Activated CD4-positive, alpha-beta T cell treated with anti-CD3 and anti-CD28 coated beads for 36 hours (primary cell): ENCODE data around the gene CUX1. TPM values are rescaled to one million over a fixed set of nuclear protein-coding genes. Genes with fewer than 3 reads are reported as not detected.
A peak's percentile ranks its signal among the peaks of the same experiment; 100 is the strongest.

ENCODE experiments used
- ATAC-seq: fragments of 200-7000 bp; cut with Tn5 transposase; one replicate; pipeline ENCODE4 v1.10.0; 2021; ENCODE audit warnings: mild to moderate bottlenecking, moderate library complexity
- CTCF ChIA-PET: fragments of 350-600 bp; sonication (Branson Sonifier 250); formaldehyde crosslinking; loops from one replicate; lab custom pipeline; 2021; ENCODE audit warnings: antibody characterized with exemption; lab: Charles Lee
- POLR2A ChIA-PET: fragments of 350-600 bp; sonication (Branson Sonifier 250); formaldehyde crosslinking; loops from one replicate; lab custom pipeline; 2021; ENCODE audit warnings: antibody characterized with exemption, inconsistent platforms; lab: Charles Lee
- DNase-seq: peaks from one replicate; pipeline ENCODE4 v3.0.0-alpha.2; 2020
- H3K27ac Mint-ChIP-seq: one replicate; pipeline ENCODE4 v1.8.0; 2021; ENCODE audit warnings: mixed read lengths
- H3K27me3 Mint-ChIP-seq: one replicate; pipeline ENCODE4 v1.8.0; 2021; ENCODE audit warnings: mixed read lengths
- H3K36me3 Mint-ChIP-seq: one replicate; pipeline ENCODE4 v1.8.0; 2021; ENCODE audit warnings: low read depth, mixed read lengths
- H3K4me1 Mint-ChIP-seq: one replicate; pipeline ENCODE4 v1.8.0; 2021; ENCODE audit warnings: mixed read lengths
- H3K4me3 Mint-ChIP-seq: one replicate; pipeline ENCODE4 v1.8.0; 2021; ENCODE audit warnings: mild to moderate bottlenecking, moderate library complexity, mixed read lengths
- H3K9me3 Mint-ChIP-seq: one replicate; pipeline ENCODE4 v1.8.0; 2021; ENCODE audit warnings: low read depth, mixed read lengths
- intact Hi-C, 2 experiments: fragments of 100-400 bp; cut with DNase I in 1 of 2; cut with micrococcal nuclease in 1 of 2; formaldehyde crosslinking; loops; one replicate each; pipeline versions ENCODE4 v1.14.2 to v1.15.1; 2022 to 2024; cut with DNase I, micrococcal nuclease
- total RNA-seq, 2 experiments: library from RNA; stranded (reverse); gene quantifications; one replicate each; pipeline ENCODE4 v1.2.3, GENCODE V29; 2021

The CUX1 gene
- total RNA-seq, 2 experiments from 2014 or later: 21.6 to 23.5 TPM

- intact Hi-C loops: no loop called here
- ChIA-PET CTCF (interaction anchor here (0.6 kb wide), 1 partner anchor 13 kb away, joined by 3 read pairs; no protein-coding TSS in a partner anchor), POLR2A (no interaction called here)
- DNase-seq (no peak), ATAC-seq (no peak)
- peaks cover 18% of the 10 kb centered on the region for H3K36me3 Mint-ChIP-seq
- no peaks in the 10 kb centered on the region for H3K4me1 Mint-ChIP-seq
- no peak overlapping the region for H3K4me3 Mint-ChIP-seq
- no peaks in the 10 kb centered on the region for H3K9me3 Mint-ChIP-seq
- no peaks in the 10 kb centered on the region for H3K27me3 Mint-ChIP-seq
- no peak overlapping the region for H3K27ac Mint-ChIP-seq
These were observed 290.2 kb downstream of the CUX1 start for GRCh38 chr7:102107474-102108104.

DNA sequence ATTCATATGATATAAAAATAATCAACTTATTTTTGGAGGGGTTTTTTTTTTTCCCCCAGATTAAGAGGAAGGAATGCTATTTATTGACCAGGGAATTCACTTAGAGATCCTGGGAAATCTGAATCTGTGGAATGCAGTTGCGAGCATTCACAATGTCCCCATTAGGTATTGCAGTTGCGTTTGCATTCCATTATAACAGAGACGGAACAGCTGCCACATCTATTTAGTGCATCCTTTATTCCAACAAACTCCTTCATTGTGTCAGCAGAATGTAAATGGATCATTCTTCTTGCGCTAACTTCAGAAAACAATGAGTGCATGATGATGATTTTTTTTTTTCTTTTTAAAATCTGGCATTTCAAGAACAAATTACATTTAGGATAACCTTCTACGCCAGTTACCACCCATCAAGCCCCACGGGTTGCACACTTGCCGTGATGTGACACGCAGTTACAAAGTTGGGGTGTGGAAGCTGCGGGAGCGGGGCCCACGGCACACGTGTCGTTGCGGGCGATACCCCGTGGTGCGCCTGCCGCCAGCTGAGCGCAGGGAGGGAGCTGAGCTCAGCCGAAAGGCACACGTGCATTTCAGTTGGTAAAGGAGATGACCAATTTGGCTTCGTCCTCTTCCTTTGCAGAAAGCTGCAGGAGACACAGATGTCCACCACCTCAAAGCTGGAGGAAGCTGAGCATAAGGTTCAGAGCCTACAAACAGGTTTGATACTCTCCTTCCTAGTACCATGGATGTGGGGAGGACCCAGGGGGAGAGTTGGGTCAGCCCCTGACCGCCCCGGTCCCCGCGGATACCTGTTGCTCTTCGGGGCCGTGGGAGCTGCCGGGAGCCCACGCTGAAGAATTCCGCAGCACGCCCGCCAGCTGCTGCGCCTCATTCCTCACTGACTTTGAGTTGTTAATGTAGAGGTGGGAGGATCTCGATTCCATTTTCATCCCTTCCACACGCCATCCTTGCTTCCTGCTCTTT lies 293.9 kb downstream of the CUX1 start:
- H3K27ac Mint-ChIP-seq: no peak overlapping the region
- no peak overlapping the region for H3K4me3 Mint-ChIP-seq
- POLR2A ChIA-PET: no interaction called here
- no peaks in the 10 kb centered on the region for H3K27me3 Mint-ChIP-seq
- CTCF ChIA-PET: no interaction called here
- intact Hi-C loops: no loop called here
- no peak for DNase-seq
- H3K4me1 Mint-ChIP-seq: no peaks in the 10 kb centered on the region
- H3K9me3 Mint-ChIP-seq: no peaks in the 10 kb centered on the region
- no peak for ATAC-seq
- H3K36me3 Mint-ChIP-seq: peaks cover 22% of the 10 kb centered on the region

DNA sequence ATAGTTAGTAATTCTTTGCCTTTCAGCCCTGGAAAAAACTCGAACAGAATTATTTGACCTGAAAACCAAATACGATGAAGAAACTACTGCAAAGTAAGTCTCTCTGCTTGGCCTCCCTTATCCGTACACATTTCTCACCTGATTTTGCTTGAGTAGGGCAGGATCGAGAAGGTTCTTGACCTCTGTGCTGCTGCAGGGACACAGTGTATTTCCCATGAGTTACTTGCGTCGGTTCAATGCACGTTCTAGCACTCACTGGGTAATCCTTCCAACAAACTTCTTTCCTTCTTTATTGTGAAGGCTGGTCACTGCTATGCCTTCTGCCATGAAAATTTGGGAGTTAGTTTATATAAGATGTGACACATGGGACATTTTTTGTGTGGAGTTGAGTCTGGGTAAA lies 297.8 kb downstream of the CUX1 start:
- DNase-seq (no peak), ATAC-seq (no peak)
- no peaks in the 10 kb centered on the region for H3K27me3 Mint-ChIP-seq
- peaks cover 20% of the 10 kb centered on the region for H3K36me3 Mint-ChIP-seq
- H3K4me1 Mint-ChIP-seq: no peaks in the 10 kb centered on the region
- CTCF ChIA-PET: no interaction called here
- H3K9me3 Mint-ChIP-seq: no peaks in the 10 kb centered on the region
- H3K4me3 Mint-ChIP-seq: no peak overlapping the region
- POLR2A ChIA-PET: no interaction called here
- no peak overlapping the region for H3K27ac Mint-ChIP-seq
- intact Hi-C loops: no loop called here

DNA sequence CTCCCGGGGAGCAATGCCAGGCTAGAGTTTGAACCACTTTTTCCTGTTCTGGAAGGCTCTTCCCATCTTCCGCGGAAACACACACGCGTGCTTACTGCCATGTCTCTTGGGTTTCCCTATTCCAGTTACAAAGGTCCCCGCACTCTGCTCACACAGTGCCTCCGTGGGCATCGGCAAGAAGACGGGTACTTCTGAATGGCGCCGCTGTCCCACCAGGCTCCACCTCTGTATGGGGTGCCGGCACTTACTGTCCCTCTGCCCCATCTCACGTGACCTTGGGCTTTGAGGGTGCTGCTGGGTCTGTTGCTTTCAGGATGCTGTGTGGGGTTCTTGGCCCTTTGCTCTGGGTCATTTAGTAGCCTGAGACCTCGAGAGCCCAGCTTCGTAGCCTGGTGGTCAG lies 298.5 kb downstream of the CUX1 start:
- DNase-seq: no peak
- intact Hi-C loops: no loop called here
- ChIA-PET POLR2A (no interaction called here), CTCF (no interaction called here)
- H3K27ac Mint-ChIP-seq: no peak overlapping the region
- ATAC-seq: no peak
- H3K4me1 Mint-ChIP-seq: no peaks in the 10 kb centered on the region
- no peaks in the 10 kb centered on the region for H3K9me3 Mint-ChIP-seq
- no peak overlapping the region for H3K4me3 Mint-ChIP-seq
- peaks cover 20% of the 10 kb centered on the region for H3K36me3 Mint-ChIP-seq
- no peaks in the 10 kb centered on the region for H3K27me3 Mint-ChIP-seq

- H3K4me1 Mint-ChIP-seq: peaks cover 13% of the 10 kb centered on the region
- DNase-seq: no peak
These were observed 300.3 kb downstream of the CUX1 start for GRCh38 chr7:102117743-102118142.

GRCh38 chr7:102119213-102119651 lies 301.8 kb downstream of the CUX1 start:
- no peak overlapping the region for H3K27ac Mint-ChIP-seq
- ChIA-PET CTCF (interaction anchor here (1.0 to 1.2 kb wide), 2 partner anchors 10 to 262 kb away, joined by 3 read pairs; no protein-coding TSS in a partner anchor), POLR2A (no interaction called here)
- peaks cover 13% of the 10 kb centered on the region for H3K4me1 Mint-ChIP-seq
- intact Hi-C loops: no loop called here
- ATAC-seq (no peak), DNase-seq (no peak)
- no peaks in the 10 kb centered on the region for H3K9me3 Mint-ChIP-seq
- peaks cover 14% of the 10 kb centered on the region for H3K36me3 Mint-ChIP-seq
- H3K4me3 Mint-ChIP-seq: no peak overlapping the region
- H3K27me3 Mint-ChIP-seq: no peaks in the 10 kb centered on the region

More at GRCh38 chr7:102117743-102118142, 300.3 kb downstream of the CUX1 start:
- Mint-ChIP-seq H3K4me3 (no peak overlapping the region), H3K27ac (no peak overlapping the region), H3K27me3 (no peaks in the 10 kb centered on the region), H3K36me3 (peaks cover 20% of the 10 kb centered on the region), H3K9me3 (no peaks in the 10 kb centered on the region)
- intact Hi-C loops: no loop called here
- no peak for ATAC-seq
- ChIA-PET CTCF (no interaction called here), POLR2A (no interaction called here)

DNA sequence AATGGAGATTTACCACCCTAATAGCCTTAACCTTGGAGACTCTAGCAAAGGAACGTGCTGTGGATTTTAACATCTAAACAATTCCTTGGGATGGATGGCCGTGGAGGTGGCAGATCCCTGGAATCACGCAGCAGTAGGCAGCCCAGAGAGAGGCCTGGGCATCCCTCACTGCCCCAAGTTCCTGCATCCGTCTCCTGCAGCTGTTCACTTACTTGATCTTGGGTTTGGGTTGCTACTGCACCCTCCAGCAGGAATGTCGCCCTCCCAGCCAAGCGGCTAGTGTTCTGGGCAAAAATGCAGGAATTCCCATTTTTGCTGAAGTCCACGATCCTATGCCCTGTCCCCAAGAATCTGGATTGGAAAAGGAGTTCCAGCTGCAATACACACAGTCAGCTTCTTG lies 302.5 kb downstream of the CUX1 start:
- ChIA-PET CTCF (interaction anchor here (0.9 to 1.2 kb wide), 3 partner anchors 11 to 263 kb away, joined by 3 read pairs; no protein-coding TSS in a partner anchor), POLR2A (interaction anchor here (0.6 kb wide), 1 partner anchor 847 kb away, joined by 3 read pairs; no protein-coding TSS in a partner anchor)
- Mint-ChIP-seq H3K27ac (no peak overlapping the region), H3K4me1 (peaks cover 13% of the 10 kb centered on the region), H3K4me3 (no peak overlapping the region), H3K36me3 (peaks cover 14% of the 10 kb centered on the region), H3K9me3 (no peaks in the 10 kb centered on the region), H3K27me3 (no peaks in the 10 kb centered on the region)
- DNase-seq: no peak
- ATAC-seq: no peak
- intact Hi-C loops: no loop called here

DNA sequence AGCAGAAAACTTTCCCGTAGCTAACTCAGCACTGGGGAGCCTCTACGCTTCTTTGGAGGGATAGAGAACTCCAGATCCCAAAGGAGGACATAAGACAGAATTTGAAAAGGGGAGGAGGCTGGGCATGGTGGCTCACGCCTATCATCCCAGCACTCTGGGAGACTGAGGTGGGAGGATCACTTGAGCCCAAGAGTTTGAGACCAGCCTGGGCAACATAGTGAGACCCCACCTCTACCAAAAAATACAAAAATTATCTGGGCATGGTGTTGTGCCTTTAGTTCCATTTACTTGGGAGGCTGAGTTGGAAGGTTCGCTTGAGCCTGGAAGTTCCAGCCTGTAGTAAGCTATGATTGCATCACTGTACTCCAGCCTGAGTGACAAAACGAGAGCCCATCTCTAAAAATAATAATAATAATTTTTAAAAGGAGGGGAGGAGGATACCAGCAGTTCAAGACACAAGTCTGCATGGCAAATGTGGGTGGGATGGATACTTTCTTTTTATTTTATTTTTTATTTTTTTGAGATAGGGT lies 303.3 kb downstream of the CUX1 start:
- Mint-ChIP-seq H3K4me1 (peaks cover 13% of the 10 kb centered on the region), H3K27me3 (no peaks in the 10 kb centered on the region), H3K9me3 (no peaks in the 10 kb centered on the region), H3K4me3 (no peak overlapping the region), H3K36me3 (peaks cover 7% of the 10 kb centered on the region), H3K27ac (no peak overlapping the region)
- DNase-seq (no peak), ATAC-seq (no peak)
- intact Hi-C loops: no loop called here
- ChIA-PET CTCF (interaction anchor here (0.9 to 1.2 kb wide), 2 partner anchors 14 to 264 kb away, joined by 3 read pairs; no protein-coding TSS in a partner anchor), POLR2A (no interaction called here)

DNA sequence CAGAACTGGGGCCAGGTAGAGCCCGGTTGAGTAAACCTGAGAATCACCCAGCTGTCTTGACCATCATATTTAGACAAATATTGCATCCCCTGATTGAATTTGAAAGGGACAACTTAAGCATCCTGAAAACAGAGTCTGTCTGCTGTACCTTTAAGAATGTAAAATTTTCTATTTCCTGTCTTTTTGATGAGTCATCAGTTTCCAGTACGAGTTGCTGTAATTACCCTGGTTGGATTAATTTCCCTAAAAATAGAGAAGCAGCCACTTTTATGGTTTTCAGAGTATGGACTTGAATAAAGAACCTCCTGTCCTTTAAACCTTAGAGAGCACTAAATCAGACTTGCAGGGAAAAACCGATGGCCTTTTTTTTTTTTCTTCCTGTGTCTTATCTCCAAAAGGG lies 304.6 kb downstream of the CUX1 start:
- ChIA-PET CTCF (no interaction called here), POLR2A (no interaction called here)
- Mint-ChIP-seq H3K27ac (peak overlapping the region; percentile 5), H3K4me1 (peaks cover 13% of the 10 kb centered on the region), H3K9me3 (no peaks in the 10 kb centered on the region), H3K4me3 (no peak overlapping the region), H3K27me3 (no peaks in the 10 kb centered on the region), H3K36me3 (peaks cover 1% of the 10 kb centered on the region)
- ATAC-seq (peak; percentile 58), DNase-seq (no peak)
- intact Hi-C loops: no loop called here

GRCh38 chr7:102125127-102125596 lies 307.7 kb downstream of the CUX1 start:
- H3K27ac Mint-ChIP-seq: no peak overlapping the region
- ATAC-seq (peak; percentile 39), DNase-seq (peak; percentile 47)
- no peaks in the 10 kb centered on the region for H3K27me3 Mint-ChIP-seq
- ChIA-PET CTCF (no interaction called here), POLR2A (no interaction called here)
- H3K36me3 Mint-ChIP-seq: peaks cover 1% of the 10 kb centered on the region
- H3K4me3 Mint-ChIP-seq: no peak overlapping the region
- peaks cover 13% of the 10 kb centered on the region for H3K4me1 Mint-ChIP-seq
- intact Hi-C loops: no loop called here
- no peaks in the 10 kb centered on the region for H3K9me3 Mint-ChIP-seq

DNA sequence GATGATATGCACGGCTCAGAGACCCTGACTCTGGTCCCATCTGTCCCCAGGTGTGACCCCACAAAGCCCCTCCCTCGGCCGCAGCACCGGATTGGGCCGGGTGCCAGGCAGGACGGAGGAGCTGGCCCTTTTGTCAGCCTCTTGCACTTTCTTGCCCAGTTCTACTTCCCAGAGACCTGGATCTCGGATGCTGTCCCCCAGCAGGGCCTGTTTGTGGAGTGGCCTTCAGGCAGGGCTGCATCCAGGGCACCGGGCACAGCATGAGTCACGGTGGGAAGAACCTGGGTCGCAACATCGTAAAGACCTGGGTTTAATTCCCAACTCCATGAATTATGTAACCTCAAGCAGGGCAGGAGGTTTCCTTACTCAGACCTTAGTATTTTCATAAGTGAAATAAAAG lies 310.9 kb downstream of the CUX1 start:
- intact Hi-C loops: no loop called here
- ChIA-PET POLR2A (no interaction called here), CTCF (no interaction called here)
- H3K9me3 Mint-ChIP-seq: no peaks in the 10 kb centered on the region
- H3K4me3 Mint-ChIP-seq: no peak overlapping the region
- DNase-seq (no peak), ATAC-seq (no peak)
- H3K27me3 Mint-ChIP-seq: no peaks in the 10 kb centered on the region
- H3K36me3 Mint-ChIP-seq: peaks cover 5% of the 10 kb centered on the region
- H3K27ac Mint-ChIP-seq: no peak overlapping the region
- no peaks in the 10 kb centered on the region for H3K4me1 Mint-ChIP-seq
